Dendritic cell treated with granulocyte-macrophage colony-stimulating factor and Interleukin-4, amounts not matched to agents 40 ng/mL and 50 ng/mL, for 4 days (primary cell): ENCODE results near the gene ZFYVE21.

Experiments
- H3K27ac Mint-ChIP-seq: one replicate; pipeline ENCODE4 v1.8.0; 2022; ENCODE audit warnings: mild to moderate bottlenecking, mixed read lengths
- H3K27me3 Mint-ChIP-seq: one replicate; pipeline ENCODE4 v1.8.0; 2022; ENCODE audit warnings: mild to moderate bottlenecking, mixed read lengths
- H3K36me3 Mint-ChIP-seq: one replicate; pipeline ENCODE4 v1.8.0; 2022; ENCODE audit warnings: low read depth, mixed read lengths
- H3K4me1 Mint-ChIP-seq: one replicate; pipeline ENCODE4 v1.8.0; 2022; ENCODE audit warnings: low read depth, mixed read lengths
- H3K4me3 Mint-ChIP-seq: one replicate; pipeline ENCODE4 v1.8.0; 2022; ENCODE audit warnings: mild to moderate bottlenecking, moderate library complexity, mixed read lengths
- H3K9me3 Mint-ChIP-seq: one replicate; pipeline ENCODE4 v1.8.0; 2022; ENCODE audit warnings: mixed read lengths
- intact Hi-C: fragments of 100-400 bp; cut with micrococcal nuclease; formaldehyde crosslinking; loops from one replicate; pipeline ENCODE4 v1.15.0; 2022

The ZFYVE21 gene

DNA sequence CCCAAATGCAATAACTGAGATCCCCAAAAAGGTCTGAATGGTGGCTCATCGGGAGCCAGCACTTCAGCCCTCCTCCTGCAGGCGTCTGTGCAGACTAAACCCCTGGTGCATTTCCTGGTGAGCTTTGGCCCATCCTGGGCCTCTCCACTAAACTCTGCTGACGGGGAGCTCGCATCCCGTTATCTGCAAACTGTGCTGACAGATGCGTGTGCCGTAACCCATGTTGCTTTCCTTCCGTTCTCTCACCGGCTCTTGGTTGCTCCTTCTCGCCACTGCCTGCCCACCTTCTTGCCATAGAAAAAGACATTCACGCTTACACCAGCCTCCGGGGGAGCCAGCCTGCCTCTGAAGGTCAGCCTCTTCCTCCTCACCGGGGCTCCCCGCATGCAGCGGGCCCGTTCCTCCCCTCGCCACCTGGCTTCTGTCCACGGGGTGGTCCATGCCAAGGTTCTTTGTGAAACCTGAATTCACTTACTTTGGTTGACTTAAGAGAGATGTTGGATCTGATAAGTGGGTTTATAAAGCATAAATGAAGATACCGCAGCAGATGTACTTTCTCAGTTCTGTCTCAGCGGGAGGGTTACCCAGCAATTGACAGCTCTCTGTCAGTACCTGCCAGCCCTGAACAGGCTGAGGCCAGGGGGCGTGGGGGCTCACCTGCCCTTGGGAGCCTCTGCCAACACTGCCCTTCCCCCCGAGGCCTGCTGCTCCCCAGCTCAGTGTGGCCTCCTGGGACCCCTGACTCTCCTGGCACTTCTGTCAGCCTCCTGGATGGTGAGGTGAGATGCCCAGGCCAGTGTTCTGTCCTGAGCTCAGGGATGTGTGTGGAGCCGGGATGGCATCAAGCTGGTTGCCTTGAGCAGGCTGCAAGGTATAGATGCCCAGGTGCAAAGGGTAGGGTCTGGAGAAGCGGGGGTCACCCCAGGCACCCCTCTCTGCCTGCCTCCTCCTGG lies 14.2 kb downstream of the ZFYVE21 start:
- Mint-ChIP-seq H3K9me3 (no peaks in the 10 kb centered on the region), H3K4me3 (no peak overlapping the region), H3K4me1 (no peaks in the 10 kb centered on the region), H3K36me3 (peaks cover 97% of the 10 kb centered on the region), H3K27me3 (no peaks in the 10 kb centered on the region), H3K27ac (no peak overlapping the region)
- intact Hi-C loops: no loop called here

DNA sequence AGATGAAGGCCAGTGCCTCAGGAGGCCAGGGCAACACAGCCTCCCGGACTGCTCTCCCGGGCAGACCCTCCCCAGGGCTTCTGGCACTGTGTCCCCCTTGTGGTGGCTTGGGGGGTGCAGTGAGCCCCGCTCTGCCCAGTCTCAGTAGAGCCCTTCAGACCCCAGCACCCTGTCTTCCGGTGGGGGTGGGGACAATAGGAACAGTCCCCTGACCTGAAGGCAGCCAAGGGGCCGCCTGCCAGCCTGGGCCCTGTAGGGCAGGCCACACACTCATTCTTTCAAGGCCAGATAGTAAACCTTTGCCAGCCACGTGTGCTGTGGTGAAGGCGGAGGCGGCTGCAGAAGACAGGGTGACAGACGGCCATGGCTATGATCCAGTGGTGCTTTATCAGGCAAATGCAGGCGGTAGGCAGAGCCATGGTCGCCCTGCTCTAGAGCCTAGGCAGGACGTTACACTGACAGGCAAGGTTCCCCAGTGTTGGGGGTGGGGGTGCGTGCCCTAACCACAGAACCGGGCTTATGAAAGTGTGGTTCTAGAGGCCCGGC lies 15.0 kb downstream of the ZFYVE21 start:
- H3K9me3 Mint-ChIP-seq: no peaks in the 10 kb centered on the region

DNA sequence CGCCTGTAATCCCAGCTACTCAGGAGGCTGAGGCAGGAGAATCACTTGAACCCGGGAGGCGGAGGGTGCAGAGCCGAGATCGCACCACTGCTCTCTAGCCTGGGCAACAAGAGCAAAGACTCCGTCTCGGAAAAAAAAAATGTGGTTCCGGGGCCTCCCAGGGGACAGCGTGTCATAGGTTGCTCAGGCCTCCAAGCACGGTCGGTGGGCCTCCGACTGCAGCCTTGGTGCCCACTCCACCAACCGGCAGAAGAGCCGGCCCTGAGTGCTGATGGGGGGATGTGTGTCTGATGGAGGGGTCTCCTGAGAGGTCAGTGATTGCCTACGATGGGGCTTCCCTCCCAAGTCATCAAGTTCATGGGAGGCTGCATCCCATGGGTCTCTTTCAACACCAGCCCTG lies 15.9 kb downstream of the ZFYVE21 start:
- Mint-ChIP-seq H3K36me3 (peaks cover 86% of the 10 kb centered on the region), H3K27me3 (no peaks in the 10 kb centered on the region), H3K27ac (no peak overlapping the region), H3K4me1 (no peaks in the 10 kb centered on the region), H3K9me3 (no peaks in the 10 kb centered on the region), H3K4me3 (no peak overlapping the region)
- intact Hi-C loops: no loop called here

More for the DNA sequence above, 15.0 kb downstream of the ZFYVE21 start:
- no peak overlapping the region for H3K27ac Mint-ChIP-seq
- intact Hi-C loops: no loop called here
- no peaks in the 10 kb centered on the region for H3K27me3 Mint-ChIP-seq
- no peak overlapping the region for H3K4me3 Mint-ChIP-seq
- H3K36me3 Mint-ChIP-seq: peaks cover 95% of the 10 kb centered on the region
- H3K4me1 Mint-ChIP-seq: no peaks in the 10 kb centered on the region

DNA sequence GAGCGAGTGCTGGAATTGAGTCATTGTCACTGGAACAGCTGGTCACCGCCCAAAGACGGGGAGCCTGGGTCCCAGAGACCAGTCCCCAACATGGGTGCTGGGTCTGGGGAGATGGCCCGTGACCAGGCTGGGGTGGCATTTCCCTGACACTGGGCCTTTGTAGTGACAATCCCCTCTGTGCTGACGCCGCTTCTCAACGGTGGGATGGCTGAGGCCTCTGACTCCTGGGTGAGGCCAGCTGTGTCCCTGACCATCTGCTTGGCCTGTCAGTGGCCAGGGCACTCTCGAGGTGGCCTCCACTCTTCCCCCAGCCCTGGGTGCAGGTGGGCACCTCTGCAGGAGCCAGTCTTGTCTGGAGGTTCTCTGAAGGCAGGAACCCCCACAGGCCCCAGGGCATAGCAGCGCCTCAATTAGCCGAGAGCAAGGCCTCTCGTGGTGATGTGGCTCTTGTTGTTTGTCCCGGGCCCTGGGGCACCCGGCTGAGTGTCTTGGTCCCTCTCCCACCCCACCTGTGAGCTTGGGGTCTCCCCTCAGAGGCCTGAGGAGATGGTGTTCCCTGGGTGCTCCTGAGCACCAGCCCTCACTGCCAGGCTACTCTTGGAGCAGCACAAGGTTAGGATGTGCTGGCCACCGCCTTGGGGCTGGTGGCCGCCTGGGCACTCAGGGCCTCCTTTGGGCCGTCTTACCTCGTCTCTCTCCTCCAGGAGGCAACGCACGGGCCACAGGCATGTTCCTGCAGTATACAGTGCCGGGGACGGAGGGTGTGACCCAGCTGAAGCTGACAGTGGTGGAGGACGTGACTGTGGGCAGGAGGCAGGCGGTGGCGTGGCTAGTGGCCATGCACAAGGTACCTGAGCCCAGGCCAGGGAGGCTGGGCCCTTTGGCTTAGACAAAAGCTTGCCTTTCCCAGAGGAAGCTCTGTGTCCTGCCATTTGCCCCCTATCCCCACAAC lies 16.6 kb downstream of the ZFYVE21 start:
- Mint-ChIP-seq H3K4me3 (no peak overlapping the region), H3K36me3 (peaks cover 80% of the 10 kb centered on the region), H3K4me1 (no peaks in the 10 kb centered on the region), H3K27me3 (no peaks in the 10 kb centered on the region), H3K9me3 (no peaks in the 10 kb centered on the region), H3K27ac (no peak overlapping the region)
- intact Hi-C loops: no loop called here

DNA sequence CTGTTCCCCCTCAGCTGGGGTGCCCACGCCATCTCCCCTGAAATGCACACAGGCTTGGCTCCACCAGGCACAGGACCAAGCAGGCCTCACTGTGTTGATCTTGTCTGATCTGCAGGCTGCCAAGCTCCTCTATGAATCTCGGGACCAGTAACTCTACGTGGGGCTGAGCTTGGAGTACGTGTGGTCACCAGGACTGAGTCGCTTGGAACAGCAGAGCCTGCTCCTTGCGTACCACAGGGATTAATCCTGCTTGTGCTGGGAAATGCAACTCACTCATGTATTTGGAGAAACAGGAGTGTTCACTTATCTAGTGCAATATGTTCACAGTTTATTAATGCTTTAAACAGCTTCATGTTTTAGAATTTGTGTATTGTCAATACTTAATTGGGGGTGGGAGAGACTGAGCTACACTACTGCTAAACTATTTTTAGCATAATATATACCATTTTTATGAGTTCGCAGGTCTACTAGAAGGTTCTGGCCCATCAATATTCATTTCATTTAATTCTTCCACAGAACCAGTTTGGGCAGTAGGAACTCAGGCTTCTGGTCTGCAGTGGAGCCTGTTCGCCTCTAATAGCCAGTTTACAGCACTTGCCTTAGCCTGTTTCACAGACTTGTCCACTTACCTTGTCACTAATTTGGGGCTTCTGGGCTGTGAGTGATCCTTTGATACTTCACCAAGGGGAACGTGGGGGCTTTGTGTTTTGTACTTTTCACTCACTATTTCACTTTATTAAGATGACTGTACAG lies 17.4 kb downstream of the ZFYVE21 start:
- no peak overlapping the region for H3K27ac Mint-ChIP-seq
- no peaks in the 10 kb centered on the region for H3K4me1 Mint-ChIP-seq
- H3K9me3 Mint-ChIP-seq: no peaks in the 10 kb centered on the region
- peaks cover 71% of the 10 kb centered on the region for H3K36me3 Mint-ChIP-seq
- H3K4me3 Mint-ChIP-seq: no peak overlapping the region
- no peaks in the 10 kb centered on the region for H3K27me3 Mint-ChIP-seq
- intact Hi-C loops: no loop called here

DNA sequence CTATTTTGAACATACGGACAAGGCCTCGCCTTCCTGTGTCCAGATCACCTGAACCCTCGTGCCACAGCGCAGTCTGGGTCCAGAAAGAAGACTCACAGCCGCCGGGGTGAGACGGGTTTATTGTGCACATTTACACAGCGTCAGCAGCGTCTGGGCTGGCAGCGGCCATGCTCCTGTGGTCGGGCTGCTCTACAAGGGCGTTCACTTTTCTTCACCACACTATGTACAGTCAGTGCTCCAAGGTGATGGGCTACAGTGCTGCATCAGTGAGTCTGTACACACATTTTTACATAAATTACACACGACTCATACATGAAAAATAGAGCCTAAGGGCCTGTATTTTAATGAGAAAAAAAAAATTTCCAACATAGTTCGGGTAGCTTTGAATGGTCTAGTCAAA lies 18.0 kb downstream of the ZFYVE21 start:
- intact Hi-C loops: no loop called here
- peaks cover 65% of the 10 kb centered on the region for H3K36me3 Mint-ChIP-seq
- H3K9me3 Mint-ChIP-seq: no peaks in the 10 kb centered on the region
- no peaks in the 10 kb centered on the region for H3K27me3 Mint-ChIP-seq
- no peaks in the 10 kb centered on the region for H3K4me1 Mint-ChIP-seq
- H3K27ac Mint-ChIP-seq: no peak overlapping the region
- no peak overlapping the region for H3K4me3 Mint-ChIP-seq

DNA sequence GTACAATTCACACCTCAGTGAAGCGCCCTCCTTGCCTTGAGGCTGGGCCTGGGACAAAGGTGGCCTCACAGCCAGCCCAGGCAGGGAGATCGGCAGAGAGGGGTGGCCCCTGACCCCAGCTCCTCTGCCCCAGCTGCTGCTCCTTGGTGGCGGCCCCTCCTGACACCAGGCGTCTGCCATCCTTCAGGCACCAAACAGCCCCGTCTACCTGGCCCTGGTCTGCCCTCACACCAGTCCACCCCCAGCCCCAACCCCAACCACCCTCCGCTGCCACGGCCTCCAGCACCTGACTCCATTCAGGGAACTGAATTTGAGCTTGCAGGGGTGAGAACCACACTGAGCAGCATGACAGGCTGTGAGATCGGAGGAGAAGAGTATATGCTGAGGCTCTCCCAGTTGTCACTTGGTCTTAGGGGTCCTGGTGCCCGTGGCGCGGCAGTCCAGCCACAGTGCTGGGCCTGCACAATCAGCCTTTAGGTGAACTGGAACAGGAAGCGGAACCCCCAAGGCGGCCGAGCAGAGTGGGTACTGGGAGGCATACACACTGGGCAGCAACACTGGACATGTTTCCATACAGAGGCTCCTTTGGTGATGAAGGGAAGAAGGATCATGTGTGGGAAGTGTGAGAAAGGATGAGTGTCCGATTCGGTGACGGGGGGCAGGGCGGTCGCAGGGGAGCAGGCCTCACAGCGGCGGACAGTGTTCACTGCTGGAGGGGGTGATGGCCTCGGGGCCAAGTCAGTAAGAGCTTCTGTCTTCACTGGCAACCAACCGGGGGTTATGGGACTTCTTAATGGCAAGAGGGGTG lies 18.7 kb downstream of the ZFYVE21 start:
- intact Hi-C loops: no loop called here
- Mint-ChIP-seq H3K9me3 (no peaks in the 10 kb centered on the region), H3K27me3 (no peaks in the 10 kb centered on the region), H3K27ac (no peak overlapping the region), H3K4me3 (no peak overlapping the region), H3K36me3 (peaks cover 59% of the 10 kb centered on the region), H3K4me1 (no peaks in the 10 kb centered on the region)

DNA sequence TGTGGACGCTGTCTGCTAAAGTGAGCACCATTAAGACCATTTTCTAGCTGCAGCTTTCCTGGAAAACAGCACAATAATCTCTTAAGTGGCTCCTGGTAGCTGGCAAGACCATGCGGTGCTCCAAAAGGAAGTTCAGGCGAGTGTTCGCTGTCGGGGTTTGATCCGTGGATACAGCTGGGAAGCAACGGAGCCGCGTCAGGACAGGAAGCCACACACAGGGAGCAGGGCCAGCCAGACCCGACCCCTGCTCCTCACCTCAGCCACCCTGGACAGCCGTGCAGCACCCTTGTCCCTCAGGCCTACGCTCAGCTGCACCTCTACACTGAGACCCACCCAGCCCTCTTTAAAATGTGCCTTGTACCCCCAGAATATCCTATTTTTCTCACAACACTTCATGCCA lies 19.4 kb downstream of the ZFYVE21 start:
- Mint-ChIP-seq H3K4me3 (no peak overlapping the region), H3K4me1 (no peaks in the 10 kb centered on the region), H3K36me3 (peaks cover 51% of the 10 kb centered on the region)

DNA sequence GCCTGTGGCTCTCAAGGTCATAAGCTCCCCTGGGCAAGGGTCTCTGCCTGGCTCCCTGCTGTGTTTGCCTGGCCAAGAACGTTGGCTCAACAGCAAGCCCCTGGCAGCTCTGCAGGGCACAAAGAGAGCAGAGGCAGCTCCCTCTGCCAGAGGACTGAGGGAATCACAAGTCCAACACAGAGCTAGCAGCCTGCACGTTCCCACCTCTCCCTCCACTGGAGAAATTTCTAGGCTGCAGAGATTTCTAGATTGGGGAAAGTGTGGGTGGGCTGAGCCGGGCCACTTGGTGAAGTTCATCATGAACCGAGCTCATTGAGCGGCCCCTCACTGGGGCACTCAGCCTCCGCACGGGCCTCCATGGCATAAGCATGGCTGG lies 19.8 kb downstream of the ZFYVE21 start:
- H3K27ac Mint-ChIP-seq: no peak overlapping the region
- H3K4me1 Mint-ChIP-seq: no peaks in the 10 kb centered on the region
- intact Hi-C loops: no loop called here
- no peaks in the 10 kb centered on the region for H3K9me3 Mint-ChIP-seq
- H3K36me3 Mint-ChIP-seq: peaks cover 47% of the 10 kb centered on the region
- H3K27me3 Mint-ChIP-seq: no peaks in the 10 kb centered on the region
- H3K4me3 Mint-ChIP-seq: no peak overlapping the region

More for the DNA sequence above, 19.4 kb downstream of the ZFYVE21 start:
- H3K27ac Mint-ChIP-seq: no peak overlapping the region
- no peaks in the 10 kb centered on the region for H3K27me3 Mint-ChIP-seq
- no peaks in the 10 kb centered on the region for H3K9me3 Mint-ChIP-seq
- intact Hi-C loops: no loop called here

DNA sequence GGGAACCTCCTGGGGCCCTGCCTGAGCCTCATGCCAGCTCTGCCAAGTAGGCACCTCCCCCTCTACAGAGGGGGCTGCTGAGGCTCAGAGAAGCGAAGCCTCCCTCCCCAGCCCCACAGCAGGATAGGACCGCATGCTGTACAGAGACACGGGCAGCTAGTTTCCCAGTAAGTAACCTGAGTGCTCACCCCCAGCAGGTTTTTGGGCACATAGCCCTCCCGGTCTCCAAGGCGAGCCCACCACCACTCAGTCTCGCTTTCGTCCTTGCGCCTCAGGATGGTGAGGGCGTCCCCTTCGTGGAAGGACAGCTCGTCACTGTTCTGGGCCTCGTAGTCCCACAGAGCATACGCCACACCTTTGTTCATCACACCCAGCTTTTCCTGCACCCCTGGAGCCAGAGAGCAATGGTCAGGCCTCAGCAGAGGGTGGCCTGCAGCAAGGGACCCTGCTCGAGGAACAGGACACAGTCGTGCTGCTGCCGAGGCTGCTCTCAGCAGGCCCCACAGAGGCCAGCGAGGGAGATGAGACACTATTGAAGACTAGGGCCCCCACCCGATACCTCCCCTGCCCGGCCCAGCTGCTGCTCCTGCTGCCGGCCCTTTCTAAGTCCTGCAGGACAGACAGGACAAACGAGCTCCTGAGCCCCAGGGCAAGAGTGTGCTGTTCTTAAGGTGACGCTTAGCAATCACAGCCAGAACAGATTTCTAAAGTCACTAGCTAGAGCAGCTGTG lies 20.4 kb downstream of the ZFYVE21 start:
- H3K36me3 Mint-ChIP-seq: peaks cover 42% of the 10 kb centered on the region
- H3K9me3 Mint-ChIP-seq: no peaks in the 10 kb centered on the region
- H3K4me1 Mint-ChIP-seq: peaks cover 1% of the 10 kb centered on the region
- no peaks in the 10 kb centered on the region for H3K27me3 Mint-ChIP-seq
- intact Hi-C loops: no loop called here
- H3K27ac Mint-ChIP-seq: no peak overlapping the region
- H3K4me3 Mint-ChIP-seq: no peak overlapping the region

DNA sequence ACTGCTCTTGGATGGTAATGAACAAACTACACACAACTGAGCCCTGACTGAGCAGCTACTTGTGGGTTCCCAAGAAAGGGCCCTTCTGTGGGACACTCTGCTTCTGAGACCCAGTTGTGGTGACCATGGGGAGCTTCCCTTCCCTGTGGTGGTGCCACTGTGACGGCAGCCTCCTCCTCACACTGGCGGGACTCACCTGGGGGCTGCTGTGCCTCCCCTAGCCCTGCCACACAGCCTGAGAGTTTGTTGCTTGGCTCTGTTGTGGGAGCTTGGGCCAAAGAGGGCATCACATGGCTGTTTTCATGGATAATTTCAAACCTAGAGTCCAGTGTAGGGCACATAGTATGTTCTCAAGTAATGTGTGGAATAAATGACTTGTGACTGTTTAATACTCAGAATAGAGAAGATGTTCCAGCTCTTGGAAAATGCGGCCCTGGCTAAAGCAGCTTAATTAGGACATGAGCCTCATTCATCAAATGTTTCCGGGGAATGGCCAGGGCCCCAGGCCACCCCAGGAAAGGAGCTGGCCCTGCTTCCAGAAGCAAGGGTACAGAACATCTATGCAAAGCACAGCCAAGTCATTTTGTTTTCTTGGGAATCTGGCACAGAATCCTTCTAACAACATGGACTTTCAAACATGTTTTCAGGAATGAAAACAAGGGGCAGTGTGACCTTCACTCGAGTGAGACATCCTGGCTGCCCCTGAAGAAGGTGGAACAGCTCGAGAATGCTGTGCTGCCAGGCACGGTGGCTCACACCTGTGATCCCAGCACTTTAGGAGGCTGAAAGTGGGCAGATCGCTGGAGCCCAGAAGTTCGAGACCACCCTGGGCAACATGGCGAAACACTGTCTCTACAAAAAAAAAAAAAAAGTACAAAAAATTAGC lies 21.2 kb downstream of the ZFYVE21 start:
- intact Hi-C loops: no loop called here
- Mint-ChIP-seq H3K27ac (no peak overlapping the region), H3K4me3 (no peak overlapping the region), H3K27me3 (no peaks in the 10 kb centered on the region), H3K36me3 (peaks cover 35% of the 10 kb centered on the region), H3K9me3 (no peaks in the 10 kb centered on the region), H3K4me1 (peaks cover 9% of the 10 kb centered on the region)
